ENCODE data around the gene MYO1B. TPM values are rescaled to one million over a fixed set of nuclear protein-coding genes. Genes with fewer than 3 reads are reported as not detected.
A peak's percentile ranks its signal among the peaks of the same experiment; 100 is the strongest.

Gene MYO1B
- total RNA-seq, 1 donor from 2014 or later, result 16.2 TPM

GRCh38 chr2:191436368-191437055 lies 191.3 kb downstream of the MYO1B start:
- Histone ChIP-seq H3K27me3 (ENCODE audit: low read depth) (no peaks in the 10 kb centered on the region), H3K4me3 (no peak overlapping the region), H3K4me1 (peaks cover 11% of the 10 kb centered on the region), H3K36me3 (no peaks in the 10 kb centered on the region), H3K9me3 (replicated peaks) (no peaks in the 10 kb centered on the region), H3K27ac (replicated peaks) (peak overlapping the region; percentile 57)
- no peak for TF ChIP-seq CTCF (IDR thresholded peaks at IDR 0.05; ENCODE audit: borderline replicate concordance)
- no peak for DNase-seq
- intact Hi-C loops (cut with micrococcal nuclease), result no loop called here

- H3K4me3 ChIP-seq, result no peak overlapping the region
- no peak for DNase-seq
- H3K9me3 ChIP-seq (replicated peaks), result no peaks in the 10 kb centered on the region
- intact Hi-C loops (cut with micrococcal nuclease), result no loop called here
- peaks cover 11% of the 10 kb centered on the region for H3K4me1 ChIP-seq
- no peak for TF ChIP-seq CTCF (IDR thresholded peaks at IDR 0.05; ENCODE audit: borderline replicate concordance)
- no peaks in the 10 kb centered on the region for H3K27me3 ChIP-seq (ENCODE audit: low read depth)
- H3K27ac ChIP-seq (replicated peaks), result no peak overlapping the region
- no peaks in the 10 kb centered on the region for H3K36me3 ChIP-seq
Observed at GRCh38 chr2:191439481-191439880, 194.3 kb downstream of the MYO1B start.

- Histone ChIP-seq H3K4me1 (peaks cover 8% of the 10 kb centered on the region), H3K36me3 (no peaks in the 10 kb centered on the region), H3K27me3 (ENCODE audit: low read depth) (no peaks in the 10 kb centered on the region), H3K27ac (replicated peaks) (peak overlapping the region; percentile 74), H3K9me3 (replicated peaks) (no peaks in the 10 kb centered on the region), H3K4me3 (no peak overlapping the region)
- intact Hi-C loops (cut with micrococcal nuclease), result no loop called here
- no peak for DNase-seq
- TF ChIP-seq CTCF (IDR thresholded peaks at IDR 0.05; ENCODE audit: borderline replicate concordance), result no peak
Observed at GRCh38 chr2:191441496-191442214, 196.5 kb downstream of the MYO1B start.

- TF ChIP-seq CTCF (IDR thresholded peaks at IDR 0.05; ENCODE audit: borderline replicate concordance), result no peak
- peak overlapping the region; percentile 74 for H3K27ac ChIP-seq (replicated peaks)
- intact Hi-C loops (cut with micrococcal nuclease), result no loop called here
- H3K4me3 ChIP-seq, result no peak overlapping the region
- no peaks in the 10 kb centered on the region for H3K9me3 ChIP-seq (replicated peaks)
- H3K27me3 ChIP-seq (ENCODE audit: low read depth), result no peaks in the 10 kb centered on the region
- no peaks in the 10 kb centered on the region for H3K4me1 ChIP-seq
- no peaks in the 10 kb centered on the region for H3K36me3 ChIP-seq
- DNase-seq, result no peak
Observed at GRCh38 chr2:191443446-191443845, 198.2 kb downstream of the MYO1B start.

GRCh38 chr2:191446910-191447309 lies 201.7 kb downstream of the MYO1B start:
- no peak overlapping the region for H3K27ac ChIP-seq (replicated peaks)
- intact Hi-C loops (cut with micrococcal nuclease), result no loop called here
- no peaks in the 10 kb centered on the region for H3K27me3 ChIP-seq (ENCODE audit: low read depth)
- no peaks in the 10 kb centered on the region for H3K9me3 ChIP-seq (replicated peaks)
- no peak for TF ChIP-seq CTCF (IDR thresholded peaks at IDR 0.05; ENCODE audit: borderline replicate concordance)
- no peaks in the 10 kb centered on the region for H3K36me3 ChIP-seq
- H3K4me1 ChIP-seq, result no peaks in the 10 kb centered on the region
- no peak overlapping the region for H3K4me3 ChIP-seq
- no peak for DNase-seq
